ENCODE results near the gene TMEM82.
A peak's percentile ranks its signal among the peaks of the same experiment; 100 is the strongest.

GRCh38 chr1:15740924-15741850, 1.1 kb upstream of the TMEM82 start:
- TF ChIP-seq, protein P1, sequence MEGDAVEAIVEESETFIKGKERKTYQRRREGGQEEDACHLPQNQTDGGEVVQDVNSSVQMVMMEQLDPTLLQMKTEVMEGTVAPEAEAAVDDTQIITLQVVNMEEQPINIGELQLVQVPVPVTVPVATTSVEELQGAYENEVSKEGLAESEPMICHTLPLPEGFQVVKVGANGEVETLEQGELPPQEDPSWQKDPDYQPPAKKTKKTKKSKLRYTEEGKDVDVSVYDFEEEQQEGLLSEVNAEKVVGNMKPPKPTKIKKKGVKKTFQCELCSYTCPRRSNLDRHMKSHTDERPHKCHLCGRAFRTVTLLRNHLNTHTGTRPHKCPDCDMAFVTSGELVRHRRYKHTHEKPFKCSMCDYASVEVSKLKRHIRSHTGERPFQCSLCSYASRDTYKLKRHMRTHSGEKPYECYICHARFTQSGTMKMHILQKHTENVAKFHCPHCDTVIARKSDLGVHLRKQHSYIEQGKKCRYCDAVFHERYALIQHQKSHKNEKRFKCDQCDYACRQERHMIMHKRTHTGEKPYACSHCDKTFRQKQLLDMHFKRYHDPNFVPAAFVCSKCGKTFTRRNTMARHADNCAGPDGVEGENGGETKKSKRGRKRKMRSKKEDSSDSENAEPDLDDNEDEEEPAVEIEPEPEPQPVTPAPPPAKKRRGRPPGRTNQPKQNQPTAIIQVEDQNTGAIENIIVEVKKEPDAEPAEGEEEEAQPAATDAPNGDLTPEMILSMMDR (IDR thresholded peaks at IDR 0.05; ENCODE audit: insufficient read depth, low read depth, low read length) = peak; percentile 49
- TF ChIP-seq EZH2 (IDR thresholded peaks at IDR 0.05; ENCODE audit: insufficient read depth, low read length) = no peak

Measured in astrocyte (in vitro differentiated cells and primary cell).